GM18873 (cell line): ENCODE data around the gene AEN.

Source experiments
- ATAC-seq: cut with Tn5 transposase; IDR thresholded peaks from one replicate; pipeline ENCODE4 v1.9.1; 2021; ENCODE audit warnings: mild to moderate bottlenecking, moderate library complexity, moderate number of reproducible peaks; ENCODE audit not compliant: unreplicated experiment, low FRiP score

AEN gene, protein sequence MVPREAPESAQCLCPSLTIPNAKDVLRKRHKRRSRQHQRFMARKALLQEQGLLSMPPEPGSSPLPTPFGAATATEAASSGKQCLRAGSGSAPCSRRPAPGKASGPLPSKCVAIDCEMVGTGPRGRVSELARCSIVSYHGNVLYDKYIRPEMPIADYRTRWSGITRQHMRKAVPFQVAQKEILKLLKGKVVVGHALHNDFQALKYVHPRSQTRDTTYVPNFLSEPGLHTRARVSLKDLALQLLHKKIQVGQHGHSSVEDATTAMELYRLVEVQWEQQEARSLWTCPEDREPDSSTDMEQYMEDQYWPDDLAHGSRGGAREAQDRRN

DNA sequence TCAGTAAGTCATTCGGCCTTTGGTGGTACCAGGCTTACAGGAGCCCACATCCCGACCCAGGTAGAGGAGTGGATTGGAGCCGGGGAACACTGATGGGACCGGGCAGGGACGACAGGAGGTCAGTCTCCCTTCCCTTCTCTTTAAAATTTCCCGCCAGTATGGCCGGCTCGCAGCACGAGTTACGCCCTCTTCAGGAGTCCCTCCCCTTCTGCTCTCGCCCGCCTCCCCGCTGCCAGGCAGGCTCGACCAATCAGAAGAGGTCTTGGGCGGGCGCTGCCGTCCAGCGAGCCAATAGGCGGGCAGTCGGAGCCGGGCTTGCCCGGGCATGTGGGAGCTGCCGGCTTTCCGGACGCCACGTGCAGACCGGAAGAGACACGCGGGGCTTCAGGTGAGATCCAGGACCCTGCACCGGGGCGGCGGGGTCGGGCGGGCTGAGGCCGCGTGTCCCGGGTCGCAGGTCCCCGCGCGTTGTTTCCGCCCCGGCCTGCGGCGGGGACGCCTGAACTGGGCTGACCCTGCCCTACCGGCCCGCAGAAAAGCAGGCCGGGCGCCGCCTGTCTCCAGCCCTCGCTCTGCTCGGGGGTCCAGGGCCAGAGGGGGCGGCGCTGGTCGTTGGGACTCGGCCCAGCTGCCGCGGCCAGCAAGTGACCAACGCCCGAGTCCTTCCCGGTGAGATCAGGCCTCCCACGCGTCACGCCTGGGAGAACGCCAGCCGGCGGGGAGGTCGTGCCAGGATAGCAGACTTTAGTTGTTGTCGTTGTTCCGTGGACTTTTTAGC lies at the start of gene AEN:
AEN (plus strand) TSS at position 346 of the 778 bp plus-strand sequence. CDS start 4,870 bp downstream, outside the sequence.
- ATAC-seq = peak; percentile 87

DNA sequence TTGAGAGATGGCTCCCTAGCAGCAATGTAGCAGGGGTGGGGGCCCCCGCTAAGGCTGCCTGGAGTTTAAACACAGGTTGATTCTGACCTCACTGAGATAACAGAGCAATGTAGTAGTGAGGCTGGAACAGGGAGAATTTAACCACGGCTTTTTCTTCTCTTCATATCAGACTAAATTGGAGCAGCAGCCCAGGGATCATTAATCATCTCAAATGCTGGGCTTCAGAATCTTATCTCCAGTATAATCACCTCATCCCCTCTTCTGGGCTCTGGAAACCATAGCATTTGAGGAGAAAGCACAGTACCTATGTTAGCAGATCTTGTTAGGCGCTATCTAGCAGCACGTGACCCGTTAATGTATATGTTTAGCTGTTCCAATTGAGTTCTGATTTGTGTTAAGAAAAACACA lies 49.3 kb upstream of the AEN start:
- ATAC-seq = no peak

DNA sequence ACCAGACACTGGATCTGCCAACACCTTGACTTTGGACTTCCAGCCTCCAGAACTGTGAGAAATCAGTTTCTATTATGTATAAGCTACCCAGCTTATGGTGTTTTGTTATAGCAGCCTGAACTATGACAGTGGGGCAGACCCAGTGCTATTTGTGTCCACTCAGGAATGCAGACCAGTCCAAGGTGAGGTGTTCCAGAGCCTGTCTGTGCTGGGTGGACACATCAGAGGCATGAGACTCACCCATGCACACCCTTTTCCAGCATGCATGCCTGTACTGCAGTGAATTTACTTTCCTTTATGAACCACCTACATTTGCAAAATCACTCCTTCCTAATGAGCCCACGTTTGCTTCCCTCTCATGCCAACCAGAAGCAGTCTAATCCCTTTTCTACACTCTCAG lies 47.1 kb upstream of the AEN start:
- ATAC-seq = no peak

DNA sequence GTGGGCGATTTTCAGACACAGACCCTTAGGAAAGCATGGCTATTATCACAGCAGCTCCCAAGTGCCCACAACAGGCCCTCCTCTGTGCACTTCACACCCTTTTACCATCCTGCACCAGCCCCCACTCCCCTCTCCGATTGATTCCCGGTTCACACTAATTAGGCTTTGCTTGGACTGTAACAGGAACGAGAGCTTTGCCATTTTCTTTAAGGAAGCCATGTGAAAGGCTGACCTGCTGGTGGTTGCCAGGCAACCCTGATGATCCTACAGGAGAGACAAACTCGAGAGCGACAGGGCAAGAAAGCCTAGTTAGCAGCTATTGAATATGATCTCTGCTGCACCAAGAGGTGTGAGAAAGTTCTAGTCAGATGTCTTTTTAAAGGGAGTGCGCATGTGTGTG lies 46.5 kb upstream of the AEN start:
- ATAC-seq = no peak

DNA sequence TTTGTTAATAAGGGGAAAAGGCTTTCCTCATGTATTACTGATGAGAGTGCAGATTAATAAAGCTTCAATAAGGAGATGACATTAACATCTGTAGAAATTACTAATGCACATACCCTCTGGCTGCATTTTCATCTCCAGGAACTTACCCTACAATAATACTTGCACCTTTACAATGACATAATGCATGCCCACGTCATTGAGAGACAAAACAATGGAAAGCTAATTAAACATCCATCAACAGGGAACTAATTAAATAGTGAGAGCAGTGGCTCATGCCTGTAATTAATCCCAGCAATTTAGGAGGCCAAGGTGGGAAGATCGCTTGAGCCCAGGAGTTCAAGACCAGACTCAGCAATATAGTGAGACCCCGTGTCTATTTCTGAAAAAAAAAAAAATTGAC lies 41.8 kb upstream of the AEN start:
- no peak for ATAC-seq

DNA sequence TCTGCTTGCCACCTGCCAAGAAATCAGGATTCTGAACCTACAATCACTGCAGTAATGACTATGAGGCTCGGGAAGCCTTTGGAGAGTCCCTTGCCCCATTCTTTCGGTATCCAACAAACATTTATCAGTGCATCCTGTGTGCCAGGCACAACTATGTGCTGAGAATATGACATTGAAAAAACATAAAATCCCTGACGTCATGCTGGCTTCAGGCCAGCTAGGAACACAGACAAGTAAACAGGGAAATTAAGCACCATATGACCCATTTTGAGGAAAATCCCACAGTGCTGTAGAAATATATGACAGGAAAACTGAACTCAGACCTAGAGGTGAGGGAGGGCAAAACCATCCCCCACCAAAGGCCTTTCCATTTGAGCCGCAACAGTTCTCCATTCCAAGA lies 40.6 kb upstream of the AEN start:
- ATAC-seq = no peak

DNA sequence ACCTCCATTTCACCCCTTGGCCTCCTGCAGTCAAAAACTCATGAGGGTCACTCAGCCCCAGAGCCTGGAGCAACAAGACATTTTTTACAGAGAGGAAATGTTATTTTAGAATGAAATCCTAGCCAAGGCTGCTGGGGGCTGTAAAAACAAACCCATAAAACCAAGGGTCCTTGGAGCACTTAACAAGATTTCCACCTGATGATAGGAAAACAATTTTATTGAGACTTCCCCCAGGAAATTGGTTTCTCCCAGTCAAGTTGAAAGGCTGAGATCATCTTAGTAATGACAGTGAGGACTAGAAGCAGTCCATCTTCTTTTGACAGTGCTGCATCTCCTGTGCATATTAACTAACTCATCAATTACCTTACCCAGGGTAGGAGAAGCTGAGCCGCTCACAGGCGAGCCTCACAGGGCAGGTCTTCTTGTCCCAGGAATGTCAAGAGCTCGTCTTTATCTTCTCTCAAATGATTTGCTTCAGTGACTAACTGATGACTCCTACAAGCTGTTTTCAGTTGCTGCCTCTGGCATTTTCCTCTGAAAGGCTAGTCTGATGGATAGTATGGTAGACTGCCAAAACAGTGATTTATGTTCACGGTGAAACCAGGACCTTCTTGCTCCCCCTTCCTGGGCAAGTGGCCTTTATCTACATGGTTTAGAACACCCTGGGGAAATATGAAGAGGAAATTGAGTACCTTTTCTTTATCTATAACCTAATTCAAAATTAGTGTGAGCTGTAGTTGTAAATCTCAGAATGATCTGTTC lies 34.6 kb upstream of the AEN start:
- ATAC-seq = no peak

DNA sequence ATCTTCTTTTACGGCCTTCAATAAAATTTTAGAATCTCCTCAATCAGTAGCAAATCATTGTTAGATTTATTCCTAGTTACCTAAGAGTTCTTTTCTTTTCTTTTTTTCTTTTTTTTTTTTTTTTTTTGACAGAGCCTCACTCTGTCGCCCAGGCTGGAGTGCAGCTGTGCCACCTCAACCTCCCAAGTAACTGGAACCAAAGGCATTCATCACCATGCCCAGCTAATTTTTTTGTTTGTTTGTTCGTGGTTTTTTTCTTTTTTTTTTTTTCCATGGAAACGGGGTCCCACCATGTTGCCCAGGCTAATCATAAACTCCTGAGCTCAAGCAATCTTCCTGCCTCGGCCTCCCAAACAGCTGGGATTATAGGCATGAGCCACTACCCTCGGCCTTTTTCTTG lies 30.4 kb upstream of the AEN start:
- no peak for ATAC-seq

DNA sequence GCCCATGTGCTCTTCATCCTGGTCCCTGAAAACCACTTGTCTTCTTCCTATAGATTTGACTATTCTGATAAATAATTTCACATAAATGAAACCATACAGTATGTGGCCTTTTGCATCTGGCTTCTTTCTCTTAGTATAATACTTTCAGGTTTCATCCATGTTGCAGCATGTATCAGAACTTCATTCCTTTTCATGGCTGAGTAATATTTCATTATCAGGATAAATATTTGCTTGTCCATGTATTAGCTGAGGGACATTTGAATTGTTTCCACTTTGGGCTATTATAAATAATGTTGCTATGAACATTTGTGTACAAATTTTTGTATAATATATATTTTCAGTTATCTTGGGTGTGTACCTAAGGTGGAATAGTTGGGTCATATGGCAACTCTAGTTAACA lies 29.8 kb upstream of the AEN start:
- ATAC-seq = no peak

DNA sequence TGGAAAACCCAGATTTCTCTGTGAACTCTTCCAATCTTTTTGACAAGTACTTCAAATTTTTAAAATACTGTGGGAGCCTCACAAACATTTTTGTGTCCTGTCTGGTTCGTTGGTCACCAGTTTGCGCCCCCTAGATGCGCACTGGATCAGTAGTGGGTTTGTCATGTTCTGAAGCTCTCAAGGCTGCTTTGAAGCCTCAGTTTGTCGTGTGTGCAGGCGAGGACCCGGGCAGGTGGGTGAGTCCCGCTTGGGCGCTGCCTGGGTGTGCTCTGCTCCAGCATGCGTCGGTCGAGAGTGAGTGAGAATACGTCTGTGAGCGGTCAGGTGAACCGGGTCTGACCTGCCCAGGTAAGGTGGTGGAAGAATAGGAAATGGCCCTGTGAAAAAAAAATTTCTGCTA lies 17.3 kb upstream of the AEN start:
- ATAC-seq = no peak

DNA sequence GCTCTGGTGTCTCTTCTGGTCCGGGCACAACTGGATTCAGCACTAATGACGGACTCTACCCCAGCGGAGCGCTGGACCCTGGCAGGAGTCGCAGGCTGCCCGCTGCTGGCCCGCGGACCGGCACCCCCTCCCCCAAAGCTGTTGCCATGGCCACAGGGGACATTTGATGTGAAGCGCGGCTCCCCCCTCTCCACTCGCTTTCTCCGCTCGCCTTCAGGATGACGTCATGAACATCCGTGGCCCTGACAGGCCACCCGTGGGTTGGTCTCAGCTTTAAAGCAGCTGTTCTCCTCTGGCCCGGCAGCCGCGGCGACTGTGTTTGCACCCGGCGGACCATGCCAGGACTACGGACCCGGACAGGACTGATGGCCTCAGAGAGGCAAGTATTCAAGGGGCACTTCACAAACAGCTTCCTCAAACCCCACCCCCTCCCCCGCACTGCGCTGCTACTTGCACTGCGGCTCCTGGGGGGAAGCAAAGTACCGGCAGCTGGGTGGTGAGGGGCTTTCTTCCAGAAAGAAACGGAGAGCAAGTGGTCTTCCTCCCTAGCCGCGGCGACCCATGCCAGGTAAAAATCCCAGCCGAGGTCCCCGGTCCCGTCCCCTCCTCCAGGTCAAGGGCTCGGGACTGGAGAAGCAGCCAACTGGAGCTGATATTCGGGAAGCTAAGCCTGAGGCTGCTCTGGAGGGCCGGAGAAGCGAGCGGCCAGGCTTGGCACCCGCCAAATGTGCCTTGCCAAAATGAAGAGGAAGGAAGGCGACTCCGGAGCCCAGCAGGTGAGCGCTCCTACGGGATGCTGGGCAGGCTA lies 16.6 kb upstream of the AEN start:
- ATAC-seq = no peak

DNA sequence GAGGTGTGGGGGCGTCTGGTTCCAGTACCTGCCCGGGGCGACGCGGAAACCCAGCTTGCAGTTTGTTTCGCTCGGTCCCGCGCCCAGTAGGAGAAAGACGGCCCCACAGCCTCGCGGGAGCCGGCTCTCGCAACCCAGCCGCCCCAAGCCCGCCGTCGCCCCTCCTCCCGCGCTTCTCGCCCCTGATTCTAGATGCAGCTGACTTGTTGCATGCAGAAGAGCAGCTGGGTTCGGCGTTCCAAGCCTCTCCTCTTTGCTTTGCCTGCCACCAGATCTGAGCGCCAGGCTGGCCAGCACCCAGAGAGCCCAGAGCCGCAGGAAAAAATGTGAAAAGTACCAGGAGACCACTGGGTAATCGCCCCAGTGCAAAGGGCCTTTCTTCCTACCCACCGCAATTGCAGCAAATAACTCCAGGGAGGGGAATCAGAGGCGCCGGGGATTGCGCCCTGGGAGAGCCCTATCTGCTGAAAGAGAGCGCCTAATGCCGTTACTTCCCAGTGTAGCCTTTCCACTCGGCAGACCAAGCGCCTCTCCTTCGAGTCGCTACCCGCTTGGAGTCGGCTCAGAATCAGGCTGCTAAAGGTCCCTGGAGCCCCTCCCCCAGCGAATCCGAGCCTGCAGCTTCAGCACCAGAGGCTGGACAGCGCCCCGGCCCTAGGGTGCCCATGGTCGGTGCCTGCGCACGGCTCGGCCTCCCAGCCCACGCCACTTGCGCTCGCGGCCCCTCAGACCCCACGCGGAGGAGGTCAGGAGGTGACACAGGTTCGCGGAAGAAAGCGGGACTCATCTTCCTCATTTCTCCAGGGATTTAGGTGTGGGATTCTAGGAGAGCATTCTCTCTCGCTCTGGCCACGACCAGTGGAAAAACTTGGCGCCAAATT lies 15.7 kb upstream of the AEN start:
- no peak for ATAC-seq

DNA sequence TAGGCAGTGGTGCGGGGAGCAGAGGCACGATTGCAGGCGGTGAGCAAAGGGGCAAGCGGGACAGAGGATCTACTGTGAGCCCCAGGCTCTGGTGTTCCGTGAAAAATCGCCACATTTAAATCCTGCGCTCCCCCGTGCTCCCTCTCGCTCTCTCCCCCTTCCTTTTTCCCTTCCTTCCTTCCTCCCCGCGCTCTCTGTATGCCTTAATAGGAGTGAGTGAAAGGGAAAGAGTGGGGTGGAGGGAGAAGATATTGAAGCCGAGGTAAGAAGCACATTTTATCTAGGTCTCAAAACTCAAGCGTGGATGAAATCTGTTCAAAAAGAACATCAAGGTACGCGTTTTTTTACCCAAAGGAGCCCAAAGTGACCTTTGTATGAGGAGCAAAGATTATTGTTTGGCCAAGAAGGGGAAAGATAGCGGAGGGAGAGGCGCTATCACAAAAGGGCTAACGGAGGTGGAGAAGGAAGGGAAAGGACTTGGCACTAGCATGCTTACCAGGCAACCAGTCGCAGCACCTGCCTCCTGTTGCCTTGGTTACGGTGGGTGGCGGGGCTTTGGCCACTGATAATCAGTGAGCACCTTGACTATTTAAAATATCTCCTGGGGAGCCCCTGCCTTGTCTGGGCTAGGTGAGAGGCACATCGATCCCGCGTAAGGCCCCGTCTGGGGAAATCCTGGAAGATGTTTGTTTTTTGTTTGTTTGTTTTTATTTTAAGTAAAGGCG lies 14.9 kb upstream of the AEN start:
- no peak for ATAC-seq

DNA sequence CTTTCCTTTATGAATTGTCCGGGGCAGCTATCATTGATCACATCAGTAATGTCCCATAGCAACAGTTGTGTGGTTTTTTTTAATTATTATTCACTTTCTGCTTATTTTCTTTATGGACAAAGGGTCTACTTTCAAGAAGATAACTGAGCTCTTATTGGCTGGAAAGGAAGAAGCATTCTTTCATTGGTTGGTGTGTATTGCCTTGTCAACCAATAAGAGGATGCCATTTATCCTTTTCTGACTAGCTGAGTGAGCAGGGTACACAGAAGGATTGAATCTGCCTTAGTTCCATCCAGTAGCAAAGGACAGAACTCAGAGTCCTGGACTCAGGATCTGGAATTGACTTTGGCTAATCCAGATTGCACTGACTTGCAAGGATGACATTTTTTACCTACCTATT lies 13.2 kb upstream of the AEN start:
- ATAC-seq = no peak

DNA sequence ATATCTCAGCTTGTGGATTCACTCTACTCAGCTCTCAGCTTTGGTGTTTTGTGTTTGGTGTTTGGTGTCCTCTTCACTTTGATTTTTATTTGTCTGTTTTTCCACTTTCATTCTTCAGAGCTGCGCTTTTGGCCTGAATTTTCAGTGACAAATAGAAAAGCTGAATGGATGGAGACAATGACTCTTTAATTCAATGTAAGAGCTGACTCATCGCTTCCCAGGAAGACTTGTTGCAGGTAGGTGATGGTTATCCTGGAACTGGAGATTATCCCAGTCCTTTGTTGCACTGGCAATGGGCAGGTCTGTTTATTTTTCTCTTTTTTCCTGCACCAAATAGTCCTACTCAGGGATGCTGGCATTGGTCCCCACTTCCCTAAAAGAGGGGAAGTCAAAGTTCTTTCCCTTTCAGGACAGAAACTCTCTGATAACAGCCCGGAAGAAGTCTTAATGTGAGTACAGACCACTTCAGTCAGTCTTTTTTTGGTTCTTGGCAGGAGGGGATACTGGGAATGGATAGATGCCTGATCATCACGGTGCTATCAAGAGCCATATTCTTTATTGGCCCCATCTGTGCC lies 12.4 kb upstream of the AEN start:
- ATAC-seq = no peak

DNA sequence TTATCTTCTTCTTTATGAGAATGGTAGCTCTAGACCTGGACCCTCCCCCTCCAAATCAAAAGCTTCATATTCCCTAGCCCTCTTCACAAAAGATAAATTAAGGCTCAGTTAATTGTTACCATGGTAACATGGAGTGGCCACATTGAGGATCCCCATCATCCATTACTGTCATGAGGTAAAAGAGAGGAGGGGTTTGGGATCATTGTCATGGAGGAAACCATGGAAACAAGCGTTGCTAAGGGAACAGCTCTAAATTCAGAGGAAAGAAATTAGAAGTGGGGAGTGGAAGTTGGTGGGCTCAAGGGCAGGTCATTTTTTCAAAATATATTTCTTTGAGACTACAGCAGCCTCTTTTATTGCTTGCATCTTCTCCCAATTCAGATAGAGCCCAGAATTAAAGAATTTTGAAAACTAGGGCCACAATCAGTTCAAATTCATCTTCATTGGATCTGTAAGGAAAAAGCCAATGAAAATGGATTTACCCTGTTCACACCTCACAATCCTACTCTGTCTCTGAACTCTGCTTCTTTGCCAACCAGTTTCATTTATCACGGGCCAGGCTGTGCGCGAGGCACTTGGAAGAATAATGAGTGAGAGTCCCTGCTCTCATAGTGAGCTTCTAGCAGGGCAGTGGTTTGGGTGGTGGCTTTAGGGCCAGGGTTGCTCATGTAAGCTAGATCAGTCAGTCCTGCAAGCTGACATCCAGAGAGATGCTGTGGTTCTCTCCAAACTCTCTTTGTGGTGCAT lies 11.6 kb upstream of the AEN start:
- ATAC-seq = no peak

DNA sequence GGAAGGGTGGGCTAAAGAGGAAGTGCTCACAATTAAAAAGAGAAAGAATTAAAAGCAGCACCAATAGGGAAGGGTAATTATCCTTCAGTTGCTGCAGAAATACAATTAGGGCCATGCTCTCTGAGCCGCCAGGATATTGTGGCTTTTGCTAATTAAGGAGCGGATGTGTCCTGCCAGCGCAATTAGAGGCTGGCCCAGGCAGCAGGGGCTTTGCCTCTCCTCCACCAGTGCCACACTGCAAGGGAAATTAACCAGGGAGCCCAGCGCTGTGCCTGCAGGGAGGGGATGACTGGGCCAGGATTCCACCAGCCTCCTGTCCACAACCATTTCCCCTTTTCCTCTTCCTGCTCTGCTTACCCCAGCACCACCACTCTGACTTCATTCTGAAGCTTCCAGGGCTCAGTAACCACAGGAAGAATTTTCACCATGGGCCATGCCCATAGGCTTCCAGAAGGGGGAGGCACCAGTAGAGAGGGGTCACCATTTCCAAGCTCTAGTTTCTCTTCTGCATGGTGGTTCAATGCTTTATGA lies 10.4 kb upstream of the AEN start:
- ATAC-seq = no peak
